A549 (cell line): ENCODE data around the gene ADGRL1. TPM values are rescaled to one million over a fixed set of nuclear protein-coding genes. Genes with fewer than 3 reads are reported as not detected.
"Not testable (repeated sequence)": the region's sequence is repeated elsewhere in the genome, so short reads cannot be mapped to it uniquely, and the experiment has no call there.

Experiments used
- ATAC-seq, 2 experiments: fragments of 200-7000 bp in 1 of 2; fragments of >200 bp in 1 of 2; cut with Nextera tagmentation in 1 of 2; cut with Tn5 transposase in 1 of 2; 3 replicates each; pipeline versions ENCODE4 v1.8.0 to v1.9.1; 2018 to 2020; ENCODE audit warnings: mild to moderate bottlenecking in 1 of 2, moderate library complexity in 1 of 2
- CTCF ChIA-PET: fragments of 300-600 bp; sonication (Branson Sonifier 250); formaldehyde crosslinking; extraction: SDS; loops from one replicate; lab custom pipeline; 2021; ENCODE audit warnings: antibody characterized with exemption, inconsistent platforms; lab: Yijun Ruan, JAX
- POLR2A ChIA-PET: fragments of 350-600 bp; formaldehyde crosslinking; extraction: SDS; loops from one replicate; lab custom pipeline; 2021; ENCODE audit warnings: antibody characterized with exemption, inconsistent platforms; lab: Yijun Ruan, JAX
- DNase-seq, 2 experiments: peaks; one replicate each; pipeline versions ENCODE4 v3.0.0 to v3.0.0-alpha.2; 2011 to 2016; ENCODE audit warnings: low read depth in 1 of 2, low spot score in 1 of 2
- FAIRE-seq: peaks from 2 replicates; lab custom pipeline; 2011; peaks lifted over from hg19 to GRCh38; lab: Jason Lieb, UNC
- H3K27ac ChIP-seq, 2 experiments: fragments of >200 bp; sonication (Bioruptor Twin); formaldehyde crosslinking; 3 replicates each; pipeline ENCODE4 v1.5.1; 2016 to 2017
- H3K4me1 ChIP-seq: fragments of >200 bp; sonication (Bioruptor Twin); formaldehyde crosslinking; 3 replicates; pipeline ENCODE4 v1.6.1; 2016
- H3K4me2 ChIP-seq: fragments of >200 bp; sonication (Bioruptor Twin); formaldehyde crosslinking; 3 replicates; pipeline ENCODE4 v1.6.1; 2016
- H3K4me3 ChIP-seq: fragments of >200 bp; sonication (Bioruptor Twin); formaldehyde crosslinking; 3 replicates; pipeline ENCODE4 v1.5.1; 2016
- H3K9me3 ChIP-seq: fragments of >200 bp; sonication (Bioruptor Twin); formaldehyde crosslinking; 3 replicates; pipeline ENCODE4 v1.6.1; 2016
- CBX8 ChIP-seq: fragments of 200-600 bp; sonication (generic); IDR thresholded peaks from 2 replicates; pipeline ENCODE4 v1.6.1; 2016
- CHD2 ChIP-seq: fragments of 150-350 bp; IDR thresholded peaks from 2 replicates; pipeline ENCODE4 v1.6.1; 2014; ENCODE audit warnings: low read length; ENCODE audit not compliant: partially characterized antibody
- CHD4 ChIP-seq: fragments of 200-600 bp; sonication (generic); IDR thresholded peaks from 2 replicates; pipeline ENCODE4 v1.6.1; 2016; ENCODE audit warnings: antibody characterized with exemption, mild to moderate bottlenecking, borderline replicate concordance
- E2F6 ChIP-seq: IDR thresholded peaks from 2 replicates; pipeline ENCODE4 v1.6.1; 2012; ENCODE audit warnings: low read depth, borderline replicate concordance
- ELK1 ChIP-seq: fragments of 150-350 bp; IDR thresholded peaks from 2 replicates; pipeline ENCODE4 v1.6.1; 2014; ENCODE audit warnings: low read depth, mild to moderate bottlenecking, low read length
- EP300 ChIP-seq, 2 experiments: fragments of >200 bp; sonication (Bioruptor Twin); formaldehyde crosslinking; IDR thresholded peaks; 2 replicates in 1 of 2; 3 replicates in 1 of 2; pipeline ENCODE4 v1.6.1; 2016 to 2017
- FOSB ChIP-seq: fragments of 250-450 bp; sonication (Bioruptor Pico); IDR thresholded peaks from 2 replicates; pipeline ENCODE4 v1.5.0; 2020; ENCODE audit warnings: mild to moderate bottlenecking, moderate library complexity
- GATA3 ChIP-seq: IDR thresholded peaks from 2 replicates; pipeline ENCODE4 v1.6.1; 2012; ENCODE audit warnings: borderline replicate concordance
- HES2 ChIP-seq: fragments of >200 bp; sonication (Bioruptor Twin); formaldehyde crosslinking; IDR thresholded peaks from 2 replicates; pipeline ENCODE4 v1.6.1; 2016
- HOXB5 ChIP-seq: fragments of 250-450 bp; sonication (Bioruptor Pico); IDR thresholded peaks from 2 replicates; pipeline ENCODE4 v1.5.0; 2020; ENCODE audit warnings: mild to moderate bottlenecking, moderate library complexity
- KDM1A ChIP-seq: fragments of 200-600 bp; sonication (generic); IDR thresholded peaks from 2 replicates; pipeline ENCODE4 v1.6.1; 2016; ENCODE audit warnings: low read depth, mild to moderate bottlenecking
- KDM5A ChIP-seq: fragments of 200-600 bp; sonication (generic); IDR thresholded peaks from 2 replicates; pipeline ENCODE4 v1.6.1; 2016; ENCODE audit warnings: antibody characterized with exemption, mild to moderate bottlenecking
- MAFK ChIP-seq: fragments of 450-650 bp; IDR thresholded peaks from 2 replicates; pipeline ENCODE4 v1.6.1; 2014; ENCODE audit not compliant: partially characterized antibody
- MAZ ChIP-seq: fragments of 150-350 bp; IDR thresholded peaks from 2 replicates; pipeline ENCODE4 v1.6.1; 2014; ENCODE audit warnings: antibody characterized with exemption, low read depth, low read length, borderline replicate concordance
- MYC ChIP-seq: IDR thresholded peaks from 2 replicates; pipeline ENCODE4 v1.6.1; 2012; ENCODE audit warnings: mild to moderate bottlenecking, inconsistent platforms, low read length, improper control_type of control experiment, borderline replicate concordance
- NFE2L2 ChIP-seq: fragments of 150-350 bp; conservative IDR thresholded peaks from 2 replicates; pipeline ENCODE4 v1.6.1; 2014; ENCODE audit warnings: low read length
- POLR2A ChIP-seq: IDR thresholded peaks from 2 replicates; pipeline ENCODE4 v1.6.1; 2012; ENCODE audit warnings: mild to moderate bottlenecking, low read length
- RARB ChIP-seq: fragments of 250-450 bp; sonication (Bioruptor Pico); IDR thresholded peaks from 2 replicates; pipeline ENCODE4 v1.8.0; 2021; ENCODE audit warnings: mild to moderate bottlenecking, moderate library complexity
- RFX5 ChIP-seq: fragments of 450-650 bp; IDR thresholded peaks from 2 replicates; pipeline ENCODE4 v1.7.1; 2014; ENCODE audit warnings: antibody characterized with exemption, mild to moderate bottlenecking, moderate library complexity
- RNF2 ChIP-seq: fragments of 200-600 bp; sonication (generic); IDR thresholded peaks from 2 replicates; pipeline ENCODE4 v1.6.1; 2016; ENCODE audit warnings: low read depth, mild to moderate bottlenecking, antibody characterized with exemption, moderate library complexity, borderline replicate concordance
- SMC3 ChIP-seq: fragments of >200 bp; sonication (Bioruptor Twin); formaldehyde crosslinking; IDR thresholded peaks from 3 replicates; pipeline ENCODE4 v1.6.1; 2018; ENCODE audit warnings: inconsistent platforms
- SREBF2 ChIP-seq: fragments of 450-650 bp; IDR thresholded peaks from 2 replicates; pipeline ENCODE4 v1.6.1; 2014; ENCODE audit warnings: mild to moderate bottlenecking, moderate library complexity
- TFCP2L1 ChIP-seq: fragments of 250-450 bp; sonication (Bioruptor Pico); IDR thresholded peaks from 2 replicates; pipeline ENCODE4 v1.5.0; 2021; ENCODE audit warnings: mild to moderate bottlenecking
- USF2 ChIP-seq: fragments of 450-650 bp; IDR thresholded peaks from 2 replicates; pipeline ENCODE4 v1.6.1; 2014; ENCODE audit warnings: antibody characterized with exemption
- ZSCAN20 ChIP-seq: fragments of 250-450 bp; sonication (Bioruptor Pico); IDR thresholded peaks from 2 replicates; pipeline ENCODE4 v1.8.0; 2022; ENCODE audit warnings: mild to moderate bottlenecking, moderate library complexity
- WGBS: methylation state at CpG from one replicate; pipeline ENCODE4 v1.1.6; 2017; ENCODE audit errors: missing lambda C conversion rate; 5-methylcytosine and 5-hydroxymethylcytosine counted together
- polyA plus RNA-seq, 4 experiments: library from polyadenylated mRNA; depleted of rRNA in 3 of 4; stranded (reverse); fragments of >200 nt; fragmentation: RNase III in 1 of 4; extraction: RNeasy Plus Mini Kit Qiagen cat#74134 plus additional on column Dnase treatment in 1 of 4; gene quantifications; 2 replicates in 3 of 4; 3 replicates in 1 of 4; pipeline ENCODE4 v1.2.3, GENCODE V29; 2011 to 2017

ADGRL1 gene
- polyA plus RNA-seq, 2 of the 4 experiments (the other 2 are of a cell fraction), result 3.9 to 6.0 TPM

- CTCF ChIA-PET, result interaction anchor here (1.2 to 4.2 kb wide), 5 partner anchors 8 to 202 kb away, joined by 3 to 20 read pairs (median 11); partner anchors contain the start of gene ASF1B
- Histone ChIP-seq H3K4me1 (no peaks in the 10 kb centered on the region), H3K4me2 (no peak overlapping the region), H3K9me3 (no peaks in the 10 kb centered on the region), H3K27ac (no peak overlapping the region), H3K4me3 (no peak overlapping the region)
- no peak for DNase-seq
- POLR2A ChIA-PET, result no interaction called here
- TF ChIP-seq EP300 (IDR thresholded peaks at IDR 0.05) (no peak), ELK1 (no peak), KDM1A (no peak), TFCP2L1 (CRISPR knock-in tag) (no peak), NFE2L2 (no peak), GATA3 (no peak), CHD2 (no peak), POLR2A (no peak), HOXB5 (CRISPR knock-in tag) (no peak), MYC (no peak), HES2 (no peak), USF2 (no peak), FOSB (CRISPR knock-in tag) (no peak), E2F6 (no peak), KDM5A (no peak), SMC3 (no peak), ZSCAN20 (CRISPR knock-in tag) (no peak), SREBF2 (no peak), CHD4 (no peak)
- WGBS, result 73% methylated on average over 7 of the region's 7 CpGs
- ATAC-seq, result no peak
- FAIRE-seq, result no peak
Observed at GRCh38 chr19:14146789-14147216, 59.2 kb downstream of the ADGRL1 start.

GRCh38 chr19:14146169-14146568, 59.8 kb downstream of the ADGRL1 start:
- H3K4me1 ChIP-seq, FAIRE-seq, DNase-seq, H3K4me2 ChIP-seq, H3K4me3 ChIP-seq, H3K9me3 ChIP-seq, POLR2A ChIA-PET, H3K27ac ChIP-seq, ATAC-seq: not testable (repeated sequence)
- CTCF ChIA-PET, result interaction anchor here (1.0 to 4.2 kb wide), 4 partner anchors 10 to 202 kb away, joined by 3 to 20 read pairs (median 14); partner anchors contain the start of gene ASF1B
- WGBS, result 87% methylated on average over 10 of the region's 10 CpGs

- TF ChIP-seq MAFK, result no peak
- no peak for TF ChIP-seq CBX8
- no peak for TF ChIP-seq RNF2
- TF ChIP-seq RARB (CRISPR knock-in tag), result no peak
- TF ChIP-seq MAZ, result no peak
- TF ChIP-seq RFX5, result no peak
- DNase-seq (no peak), FAIRE-seq (no peak), ATAC-seq (no peak)
- H3K4me3 ChIP-seq, result no peak overlapping the region
- WGBS, result 84% methylated on average over 6 of the region's 6 CpGs
- H3K9me3 ChIP-seq, result no peaks in the 10 kb centered on the region
- H3K27ac ChIP-seq, result no peak overlapping the region
- POLR2A ChIA-PET, result no interaction called here
- H3K4me1 ChIP-seq, result no peaks in the 10 kb centered on the region
- CTCF ChIA-PET, result interaction anchor here (0.6 to 4.2 kb wide), 5 partner anchors 9 to 203 kb away, joined by 3 to 20 read pairs (median 4); partner anchors contain the start of gene ASF1B
- no peak overlapping the region for H3K4me2 ChIP-seq
Observed at GRCh38 chr19:14145381-14145780, 60.6 kb downstream of the ADGRL1 start.
